Activated CD8-positive, alpha-beta memory T cell treated with anti-CD3 and anti-CD28 coated beads for 1 hour (primary cell): Measurements from ENCODE around the gene CHKB.
"Not testable (repeated sequence)": the region's sequence is repeated elsewhere in the genome, so short reads cannot be mapped to it uniquely, and the experiment has no call there.

Experiments used
- DNase-seq, 2 donors: peaks; one replicate each; pipeline ENCODE4 v3.0.0-alpha.2; 2020; ENCODE audit warnings: low read depth in 1 of 2; ENCODE audit errors: extremely low read depth in 1 of 2

Gene CHKB

GRCh38 chr22:50612528-50613221 is 30.0 kb upstream of the CHKB start:
- no peak for DNase-seq

- no peak for DNase-seq
Measured at GRCh38 chr22:50612168-50612527, 29.5 kb upstream of the CHKB start.

GRCh38 chr22:50611341-50612060 is 28.9 kb upstream of the CHKB start:
- DNase-seq = no peak

- DNase-seq = no peak
Measured at GRCh38 chr22:50610581-50610980, 27.9 kb upstream of the CHKB start.

GRCh38 chr22:50610041-50610451 is 27.4 kb upstream of the CHKB start:
- no peak for DNase-seq

GRCh38 chr22:50609599-50609998 is 26.9 kb upstream of the CHKB start:
- DNase-seq = no peak

GRCh38 chr22:50608996-50609395 is 26.3 kb upstream of the CHKB start:
- no peak for DNase-seq

GRCh38 chr22:50608058-50608840 is 25.6 kb upstream of the CHKB start:
- DNase-seq = not testable (repeated sequence)

- DNase-seq = no peak
Measured at GRCh38 chr22:50607659-50608020, 25.0 kb upstream of the CHKB start.

- no peak for DNase-seq
Measured at GRCh38 chr22:50606946-50607658, 24.5 kb upstream of the CHKB start.

GRCh38 chr22:50606165-50606945 is 23.7 kb upstream of the CHKB start:
- DNase-seq = no peak

- DNase-seq = no peak
Measured at GRCh38 chr22:50605613-50606074, 23.0 kb upstream of the CHKB start.

GRCh38 chr22:50605002-50605612 is 22.5 kb upstream of the CHKB start:
- DNase-seq = no peak

- no peak for DNase-seq
Measured at GRCh38 chr22:50604256-50605001, 21.8 kb upstream of the CHKB start.

- no peak for DNase-seq
Measured at GRCh38 chr22:50603511-50604255, 21.0 kb upstream of the CHKB start.

GRCh38 chr22:50602338-50602700 is 19.7 kb upstream of the CHKB start:
- no peak for DNase-seq

- DNase-seq = no peak
Measured at GRCh38 chr22:50601669-50602337, 19.2 kb upstream of the CHKB start.
